RPMI7951 (cell line): ENCODE data around the gene SPOP. TPM values are rescaled to one million over a fixed set of nuclear protein-coding genes. Genes with fewer than 3 reads are reported as not detected.

Source experiments
- DNase-seq: peaks from one replicate; pipeline ENCODE4 v3.0.0-alpha.2; 2012; ENCODE audit warnings: low read depth
- total RNA-seq: library from RNA; depleted of rRNA; stranded (reverse); fragments of >200 nt; shearing (Covaris generic); gene quantifications from 2 replicates; pipeline ENCODE4 v1.2.3, GENCODE V29; 2014

SPOP gene
- total RNA-seq, 1 experiment from 2014 or later = 32.1 TPM

GRCh38 chr17:49585422-49586027 is 92.4 kb downstream of the SPOP start:
- DNase-seq = no peak

DNA sequence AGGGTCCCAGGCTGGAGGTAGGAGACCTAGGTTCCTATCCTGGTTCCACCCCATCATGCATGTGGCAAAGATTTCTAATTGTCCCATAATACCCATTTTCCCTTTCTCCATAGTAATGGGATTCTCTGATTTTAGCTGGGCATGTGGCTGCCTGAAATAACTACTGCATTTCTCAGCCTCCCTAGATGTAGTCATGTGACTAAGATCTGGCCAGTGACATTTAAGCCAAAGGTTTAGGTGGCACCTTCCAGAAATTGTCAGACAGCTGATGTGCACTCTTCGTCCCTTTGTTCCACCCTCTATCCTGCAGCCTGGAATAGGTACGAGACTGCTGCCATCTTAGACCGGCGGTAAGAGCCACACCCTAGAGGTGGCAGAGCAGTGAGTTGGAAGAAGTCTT is 94.0 kb downstream of the SPOP start:
- no peak for DNase-seq

GRCh38 chr17:49583226-49583625 is 94.7 kb downstream of the SPOP start:
- no peak for DNase-seq

GRCh38 chr17:49582789-49583188 is 95.1 kb downstream of the SPOP start:
- peak; percentile 23 for DNase-seq

- no peak for DNase-seq
Measured at GRCh38 chr17:49582055-49582722, 95.7 kb downstream of the SPOP start.

- DNase-seq = no peak
Measured at GRCh38 chr17:49581648-49581998, 96.3 kb downstream of the SPOP start.

DNA sequence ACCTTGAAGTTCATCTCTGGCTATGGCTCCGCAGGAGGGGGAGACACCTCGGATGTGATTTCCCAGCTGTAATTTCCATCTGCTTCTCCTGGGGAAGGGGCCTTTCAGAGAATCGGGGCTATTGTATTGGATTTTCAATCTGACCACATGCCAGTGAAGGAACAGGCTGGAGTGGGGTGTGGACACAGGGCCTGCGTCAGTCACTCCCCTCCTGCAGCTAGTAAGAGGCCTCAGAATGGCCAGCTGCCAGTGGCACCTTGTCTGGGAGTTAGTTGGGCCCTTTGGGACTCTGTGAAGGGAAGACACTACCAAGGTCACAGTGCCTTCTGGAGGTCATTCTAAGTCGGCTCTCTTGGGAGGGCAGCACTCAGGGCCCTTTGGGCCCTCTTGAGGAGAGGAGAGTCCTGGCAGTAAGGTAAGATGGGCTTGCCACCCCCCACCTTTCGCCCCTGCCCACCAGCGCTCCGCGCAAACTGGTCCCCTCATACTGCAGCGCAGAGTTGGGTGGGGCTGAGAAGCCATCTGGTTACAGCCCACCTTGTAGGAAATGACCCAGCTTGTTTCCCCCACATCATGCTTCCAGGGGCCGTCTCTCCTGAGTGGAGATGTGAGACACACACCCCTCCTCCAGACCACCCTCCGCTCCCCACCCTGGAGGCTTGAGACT is 96.8 kb downstream of the SPOP start:
- no peak for DNase-seq

DNA sequence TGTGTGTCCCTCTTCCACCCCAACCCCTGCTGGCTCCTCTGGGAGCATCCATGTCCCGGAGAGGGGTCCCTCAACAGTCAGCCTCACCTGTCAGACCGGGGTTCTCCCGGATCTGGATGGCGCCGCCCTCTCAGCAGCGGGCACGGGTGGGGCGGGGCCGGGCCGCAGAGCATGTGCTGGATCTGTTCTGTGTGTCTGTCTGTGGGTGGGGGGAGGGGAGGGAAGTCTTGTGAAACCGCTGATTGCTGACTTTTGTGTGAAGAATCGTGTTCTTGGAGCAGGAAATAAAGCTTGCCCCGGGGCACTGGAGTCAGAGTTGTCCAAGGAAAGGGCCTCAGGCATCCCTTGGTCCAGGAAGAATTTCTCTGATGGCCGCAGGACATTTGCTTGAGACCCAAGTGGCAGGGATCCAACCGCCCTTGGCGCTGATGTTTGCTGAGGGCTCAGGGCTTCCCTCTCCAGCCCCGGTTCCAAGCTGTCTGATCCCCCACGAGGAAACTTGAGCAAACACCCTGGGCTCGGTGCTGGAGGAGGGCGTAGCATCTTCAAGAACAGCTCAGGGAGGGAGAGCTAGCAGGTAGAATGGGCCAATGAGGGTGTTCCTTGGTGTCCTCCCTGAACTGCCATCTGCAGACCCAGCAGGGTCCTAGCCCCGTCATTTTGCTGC is 97.7 kb downstream of the SPOP start:
- DNase-seq = peak; percentile 24

- DNase-seq = no peak
Measured at GRCh38 chr17:49579522-49579921, 98.4 kb downstream of the SPOP start.

GRCh38 chr17:49578952-49579500 is 98.9 kb downstream of the SPOP start:
- DNase-seq = no peak

- no peak for DNase-seq
Measured at GRCh38 chr17:49578414-49578813, 99.5 kb downstream of the SPOP start.

DNA sequence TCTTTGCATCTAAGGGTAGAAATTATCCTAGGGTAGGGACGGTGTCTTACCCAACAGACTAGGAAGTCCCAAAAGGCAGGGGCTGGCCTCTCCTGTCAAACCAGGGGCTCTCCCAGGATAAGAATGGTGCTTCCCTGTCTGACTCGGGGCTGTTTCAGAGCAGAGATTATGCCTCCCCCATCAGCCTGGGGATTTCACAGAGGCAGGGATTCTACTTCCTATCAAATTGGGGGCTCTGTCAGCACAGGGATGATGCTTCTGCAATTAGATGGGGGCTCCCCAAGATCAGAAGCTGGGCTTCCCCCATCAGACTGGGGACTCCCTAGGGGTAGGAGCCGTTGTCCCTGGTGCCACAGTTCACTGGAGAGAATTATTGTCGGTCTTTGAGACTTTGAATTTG is 99.9 kb downstream of the SPOP start:
- DNase-seq = no peak

- no peak for DNase-seq
Measured at GRCh38 chr17:49577650-49577934, 100.3 kb downstream of the SPOP start.

- no peak for DNase-seq
Measured at GRCh38 chr17:49576917-49577649, 100.8 kb downstream of the SPOP start.

GRCh38 chr17:49576088-49576916 is 101.6 kb downstream of the SPOP start:
- peak; percentile 32 for DNase-seq

DNA sequence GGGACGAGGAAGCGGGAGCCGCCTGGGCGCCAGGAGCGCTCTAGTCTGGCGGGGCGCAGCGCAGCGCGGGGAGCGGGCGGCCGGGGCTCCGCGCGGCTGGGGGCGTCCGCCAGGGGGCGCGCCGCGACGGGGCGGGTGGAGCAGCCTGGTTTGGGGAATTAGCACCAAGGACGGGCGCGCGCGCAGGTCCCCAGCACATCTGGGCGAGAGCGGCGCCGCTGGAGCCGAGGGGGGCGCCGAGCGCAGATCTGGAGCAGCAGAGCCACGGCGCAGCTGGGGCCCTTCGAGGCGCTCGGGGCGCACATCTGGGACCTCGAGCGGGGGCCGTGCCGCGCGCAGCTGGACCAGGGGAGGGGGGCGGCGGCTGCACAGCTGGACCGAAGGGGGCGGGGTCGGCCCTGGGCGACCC is 102.2 kb downstream of the SPOP start, which contains the start of gene NXPH3:
Gene NXPH3, plus strand, starts transcription at position 193 of the 409 bp plus-strand sequence. CDS start 349 bp downstream, outside the sequence.
- no peak for DNase-seq

DNA sequence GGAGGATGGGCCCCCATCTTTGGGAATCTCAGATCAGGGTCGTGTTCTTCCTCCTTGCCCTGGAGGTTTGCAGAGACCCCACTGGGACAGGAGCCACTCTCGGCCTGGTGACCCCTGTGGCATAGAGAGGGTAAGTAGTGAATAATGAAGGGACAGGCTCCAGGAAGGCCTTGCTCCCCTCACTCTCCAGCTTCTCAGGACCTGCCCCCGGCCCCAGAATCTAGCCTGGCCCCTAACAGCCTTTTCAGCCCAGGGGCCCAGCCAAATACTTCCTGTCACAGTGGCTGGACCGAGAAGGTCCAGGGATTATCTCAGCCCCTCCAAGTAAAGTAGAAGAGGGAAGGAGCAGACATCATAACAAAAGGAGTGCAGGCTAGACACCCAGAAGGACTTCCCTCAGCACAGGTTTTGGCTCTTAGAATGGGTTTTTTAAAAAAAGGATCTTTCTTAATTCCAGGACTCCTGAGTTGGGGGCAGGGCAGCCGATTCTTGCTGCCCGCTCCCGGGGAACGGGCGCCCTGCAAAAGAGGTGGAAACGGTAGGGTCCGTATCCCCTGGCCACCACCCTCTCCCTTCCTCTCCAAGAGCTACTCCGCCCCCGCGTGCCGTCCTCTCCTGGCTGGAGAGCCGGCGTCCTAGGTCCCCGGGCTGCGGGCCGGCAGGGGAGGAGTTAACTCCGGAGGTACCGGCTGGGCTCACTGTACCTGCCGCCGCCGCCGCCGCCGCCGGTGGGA is 102.8 kb downstream of the SPOP start:
- no peak for DNase-seq

GRCh38 chr17:49574323-49574781 is 103.5 kb downstream of the SPOP start:
- DNase-seq = no peak

GRCh38 chr17:49573510-49574322 is 104.2 kb downstream of the SPOP start:
- no peak for DNase-seq
